Measurements from ENCODE around the gene SLC44A5. TPM values are rescaled to one million over a fixed set of nuclear protein-coding genes. Genes with fewer than 3 reads are reported as not detected.

SLC44A5 gene
- total RNA-seq, 1 experiment from 2014 or later = 2.4 TPM

GRCh38 chr1:75554181-75554580 lies 56.7 kb downstream of the SLC44A5 start:
- Mint-ChIP-seq H3K9me3 (no peaks in the 10 kb centered on the region; a peak in 1 of 5 replicates), H3K4me1 (0 out of 4 replicates have a peak, but pooled peaks cover 0 to 3% of the 10 kb centered on the region in 2 experiments), H3K36me3 (ENCODE audit: insufficient read depth in 1 of 3, low read depth in 3 of 3) (no peaks in the 10 kb centered on the region), H3K27ac (no peak overlapping the region), H3K4me3 (no peak overlapping the region), H3K27me3 (ENCODE audit: low read depth) (no peaks in the 10 kb centered on the region)
- Histone ChIP-seq H3K27ac (ENCODE audit: insufficient read length, low read depth, low read length) (no peak overlapping the region), H3K56ac (ENCODE audit: insufficient read length, low read depth, low read length) (no peak overlapping the region), H2BK5ac (ENCODE audit: insufficient read length, low read length) (no peak overlapping the region), H3K4me2 (ENCODE audit: insufficient read depth, insufficient read length, low read length) (no peak overlapping the region), H2BK12ac (ENCODE audit: insufficient read length, low read depth, low read length) (no peak overlapping the region), H3K9me3 (ENCODE audit: control insufficient read depth, low read depth, low read length) (no peaks in the 10 kb centered on the region), H4K8ac (replicated peaks; ENCODE audit: insufficient read length, low read depth, low read length) (no peak overlapping the region), H3K4me1 (ENCODE audit: insufficient read depth, low read length) (no peaks in the 10 kb centered on the region), H2AFZ (ENCODE audit: low read length) (no peak overlapping the region), H3K23ac (ENCODE audit: insufficient read length, low read depth, low read length) (no peak overlapping the region), H3K79me2 (ENCODE audit: insufficient read depth, low read length) (no peaks in the 10 kb centered on the region), H3K18ac (ENCODE audit: insufficient read length, low read depth, low read length) (no peak overlapping the region), H3K23me2 (ENCODE audit: insufficient read length, low read depth, low read length, poor library complexity, severe bottlenecking) (no peaks in the 10 kb centered on the region), H4K91ac (ENCODE audit: insufficient read length, low read depth, low read length) (no peak overlapping the region), H2BK120ac (ENCODE audit: low read depth, low read length, poor library complexity, severe bottlenecking) (no peak overlapping the region), H3K27me3 (ENCODE audit: insufficient read depth, low read length) (no peaks in the 10 kb centered on the region), H3K14ac (ENCODE audit: insufficient read depth, low read length) (no peak overlapping the region), H3T11ph (ENCODE audit: low read length) (no peak overlapping the region), H3K4ac (ENCODE audit: low read depth, low read length) (no peak overlapping the region), H2BK20ac (ENCODE audit: low read depth, low read length, poor library complexity, severe bottlenecking) (no peak overlapping the region), H4K5ac (ENCODE audit: insufficient read length, low read depth, low read length) (no peak overlapping the region), H2AK5ac (ENCODE audit: insufficient read length, low read length) (no peak overlapping the region), H3K79me1 (ENCODE audit: insufficient read depth, low read depth, low read length, poor library complexity, severe bottlenecking) (no peaks in the 10 kb centered on the region), H4K20me1 (ENCODE audit: control insufficient read depth, insufficient read depth, insufficient read length) (no peaks in the 10 kb centered on the region), H2BK15ac (ENCODE audit: low read depth, low read length) (no peak overlapping the region), H3K9ac (ENCODE audit: extremely low read depth, insufficient read length, low read length) (no peak overlapping the region)
- WGBS (ENCODE audit: extremely low coverage, insufficient read length, low lambda C conversion rate) = no CpG with 5 or more reads among the region's 2 CpGs
- no peak for TF ChIP-seq CTCF (conservative IDR thresholded peaks at IDR 0.05)
- DNase-seq = no peak
